HepG2 (cell line): ENCODE results near the gene FLAD1. TPM values are rescaled to one million over a fixed set of nuclear protein-coding genes. Genes with fewer than 3 reads are reported as not detected.

ENCODE experiments used
- ARNT2 ChIP-seq: sonication (generic); formaldehyde crosslinking; IDR thresholded peaks from 2 replicates; pipeline ENCODE4 v1.8.0; 2022; ENCODE audit warnings: mild to moderate bottlenecking, low read depth, missing genetic modification reagents, moderate library complexity
- ATAD3A ChIP-seq: sonication (generic); formaldehyde crosslinking; IDR thresholded peaks from 2 replicates; pipeline ENCODE4 v1.4.0; 2020; ENCODE audit warnings: missing genetic modification reagents
- BHLHE40 ChIP-seq: IDR thresholded peaks from 2 replicates; pipeline ENCODE4 v1.6.1; 2011; ENCODE audit warnings: low read length, improper control_type of control experiment
- FOSL1 ChIP-seq: sonication (generic); formaldehyde crosslinking; IDR thresholded peaks from 2 replicates; pipeline ENCODE4 v1.9.0; 2021; ENCODE audit warnings: missing genetic modification reagents, borderline replicate concordance
- HOXA9 ChIP-seq: sonication (generic); formaldehyde crosslinking; IDR thresholded peaks from 2 replicates; pipeline ENCODE4 v1.8.1; 2022; ENCODE audit warnings: missing genetic modification reagents, mild to moderate bottlenecking, moderate library complexity, borderline replicate concordance
- LRRFIP1 ChIP-seq: sonication (generic); formaldehyde crosslinking; conservative IDR thresholded peaks from 2 replicates; pipeline ENCODE4 v1.4.0; 2020; ENCODE audit warnings: missing genetic modification reagents
- MTF2 ChIP-seq: sonication (generic); formaldehyde crosslinking; IDR thresholded peaks from 2 replicates; pipeline ENCODE4 v1.5.0; 2020; ENCODE audit warnings: missing genetic modification reagents, borderline replicate concordance
- NBN ChIP-seq: fragments of 450-650 bp; conservative IDR thresholded peaks from 2 replicates; pipeline ENCODE4 v1.6.1; 2017
- POLR2AphosphoS5 ChIP-seq: IDR thresholded peaks from 2 replicates; pipeline ENCODE4 v1.6.1; 2012; ENCODE audit warnings: low read depth, low read length
- TSC22D2 ChIP-seq: sonication (generic); formaldehyde crosslinking; IDR thresholded peaks from 2 replicates; pipeline ENCODE4 v1.5.1; 2020; ENCODE audit warnings: missing genetic modification reagents, mild to moderate bottlenecking, borderline replicate concordance
- ZBTB33 ChIP-seq: sonication (generic); formaldehyde crosslinking; IDR thresholded peaks from 2 replicates; pipeline ENCODE4 v1.4.0; 2020; ENCODE audit warnings: missing genetic modification reagents
- ZNF530 ChIP-seq: sonication (generic); formaldehyde crosslinking; IDR thresholded peaks from 2 replicates; pipeline ENCODE4 v1.5.0; 2020; ENCODE audit warnings: low read depth, mild to moderate bottlenecking, missing genetic modification reagents
- polyA plus RNA-seq, 8 experiments: library from polyadenylated mRNA; depleted of rRNA in 3 of 8; stranded (reverse) in 7 of 8; unstranded in 1 of 8; fragments of >200 nt; fragmentation: Illumina TruSeq in 4 of 8; extraction: Trizol in 4 of 8; gene quantifications; 2 replicates each; pipeline versions ENCODE4 v1.2.1 to v1.2.3, GENCODE V29; 2011 to 2016; ENCODE audit warnings: low read depth in 4 of 8, missing spikeins in 1 of 8, mixed read lengths in 1 of 8; ENCODE audit not compliant: insufficient read depth in 1 of 8
- total RNA-seq, 5 experiments: library from RNA; depleted of rRNA; stranded (reverse); fragments of >200 nt; fragmentation: Illumina TruSeq; extraction: Trizol; gene quantifications; 2 replicates each; pipeline ENCODE4 v1.2.3, GENCODE V29; 2016; ENCODE audit warnings: low read depth in 1 of 5
- TF ChIP-seq, protein P1 (sequence below): sonication (generic); formaldehyde crosslinking; IDR thresholded peaks from 2 replicates; pipeline ENCODE4 v1.5.0; 2020; ENCODE audit warnings: mild to moderate bottlenecking, missing genetic modification reagents, borderline replicate concordance

Gene FLAD1
- total and polyA plus RNA-seq, 2 of the 13 experiments (the other 11 are each of a cell fraction or from before 2014, with no cell fraction given) = 25.9 to 32.8 TPM

DNA sequence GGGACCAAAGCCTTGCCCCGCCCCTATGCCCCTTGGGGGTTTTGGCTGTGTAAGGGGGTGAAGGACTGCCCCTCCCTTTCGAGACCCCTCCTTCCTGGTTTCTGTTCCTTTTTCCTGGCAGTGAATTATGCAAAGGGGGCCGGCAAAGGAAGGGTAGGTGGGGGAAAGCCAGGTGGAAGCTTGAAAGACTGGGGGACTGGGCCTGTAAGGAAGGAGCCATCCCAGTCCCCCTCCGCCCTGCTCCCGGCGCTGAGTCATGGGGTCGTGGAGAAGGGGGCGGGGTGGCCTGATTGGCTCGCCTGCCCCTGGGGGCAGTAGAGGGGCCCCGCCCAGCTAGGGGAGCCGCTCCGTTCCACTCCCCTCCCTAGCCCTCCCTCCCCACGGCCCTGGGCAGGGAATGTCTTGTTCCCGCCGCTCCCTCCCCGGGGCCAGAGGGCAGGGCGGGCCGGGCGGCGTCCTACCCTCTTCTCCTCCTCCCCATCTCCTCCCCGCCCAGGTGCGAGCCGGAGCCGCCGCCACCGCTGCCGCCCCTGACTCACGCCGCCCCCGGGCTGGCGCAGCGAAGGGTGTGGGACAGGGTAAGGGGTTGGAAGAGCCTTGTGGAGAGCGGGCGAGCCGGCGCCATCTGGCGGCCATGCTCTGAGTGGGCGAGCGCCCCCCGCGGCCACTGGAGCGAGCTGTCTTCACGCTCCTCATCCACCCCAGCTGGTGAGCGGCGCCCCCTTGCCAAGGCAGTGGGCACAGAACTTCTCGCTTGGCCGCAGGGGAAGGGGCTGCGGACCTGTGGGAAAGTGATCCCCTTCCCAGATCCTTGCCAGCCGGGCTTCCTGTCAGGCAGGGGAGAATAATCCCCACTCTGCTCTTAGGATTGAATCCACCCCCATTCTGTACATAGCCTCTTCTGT, 34.1 kb downstream of the FLAD1 start (continued):
- TF ChIP-seq, protein P1, sequence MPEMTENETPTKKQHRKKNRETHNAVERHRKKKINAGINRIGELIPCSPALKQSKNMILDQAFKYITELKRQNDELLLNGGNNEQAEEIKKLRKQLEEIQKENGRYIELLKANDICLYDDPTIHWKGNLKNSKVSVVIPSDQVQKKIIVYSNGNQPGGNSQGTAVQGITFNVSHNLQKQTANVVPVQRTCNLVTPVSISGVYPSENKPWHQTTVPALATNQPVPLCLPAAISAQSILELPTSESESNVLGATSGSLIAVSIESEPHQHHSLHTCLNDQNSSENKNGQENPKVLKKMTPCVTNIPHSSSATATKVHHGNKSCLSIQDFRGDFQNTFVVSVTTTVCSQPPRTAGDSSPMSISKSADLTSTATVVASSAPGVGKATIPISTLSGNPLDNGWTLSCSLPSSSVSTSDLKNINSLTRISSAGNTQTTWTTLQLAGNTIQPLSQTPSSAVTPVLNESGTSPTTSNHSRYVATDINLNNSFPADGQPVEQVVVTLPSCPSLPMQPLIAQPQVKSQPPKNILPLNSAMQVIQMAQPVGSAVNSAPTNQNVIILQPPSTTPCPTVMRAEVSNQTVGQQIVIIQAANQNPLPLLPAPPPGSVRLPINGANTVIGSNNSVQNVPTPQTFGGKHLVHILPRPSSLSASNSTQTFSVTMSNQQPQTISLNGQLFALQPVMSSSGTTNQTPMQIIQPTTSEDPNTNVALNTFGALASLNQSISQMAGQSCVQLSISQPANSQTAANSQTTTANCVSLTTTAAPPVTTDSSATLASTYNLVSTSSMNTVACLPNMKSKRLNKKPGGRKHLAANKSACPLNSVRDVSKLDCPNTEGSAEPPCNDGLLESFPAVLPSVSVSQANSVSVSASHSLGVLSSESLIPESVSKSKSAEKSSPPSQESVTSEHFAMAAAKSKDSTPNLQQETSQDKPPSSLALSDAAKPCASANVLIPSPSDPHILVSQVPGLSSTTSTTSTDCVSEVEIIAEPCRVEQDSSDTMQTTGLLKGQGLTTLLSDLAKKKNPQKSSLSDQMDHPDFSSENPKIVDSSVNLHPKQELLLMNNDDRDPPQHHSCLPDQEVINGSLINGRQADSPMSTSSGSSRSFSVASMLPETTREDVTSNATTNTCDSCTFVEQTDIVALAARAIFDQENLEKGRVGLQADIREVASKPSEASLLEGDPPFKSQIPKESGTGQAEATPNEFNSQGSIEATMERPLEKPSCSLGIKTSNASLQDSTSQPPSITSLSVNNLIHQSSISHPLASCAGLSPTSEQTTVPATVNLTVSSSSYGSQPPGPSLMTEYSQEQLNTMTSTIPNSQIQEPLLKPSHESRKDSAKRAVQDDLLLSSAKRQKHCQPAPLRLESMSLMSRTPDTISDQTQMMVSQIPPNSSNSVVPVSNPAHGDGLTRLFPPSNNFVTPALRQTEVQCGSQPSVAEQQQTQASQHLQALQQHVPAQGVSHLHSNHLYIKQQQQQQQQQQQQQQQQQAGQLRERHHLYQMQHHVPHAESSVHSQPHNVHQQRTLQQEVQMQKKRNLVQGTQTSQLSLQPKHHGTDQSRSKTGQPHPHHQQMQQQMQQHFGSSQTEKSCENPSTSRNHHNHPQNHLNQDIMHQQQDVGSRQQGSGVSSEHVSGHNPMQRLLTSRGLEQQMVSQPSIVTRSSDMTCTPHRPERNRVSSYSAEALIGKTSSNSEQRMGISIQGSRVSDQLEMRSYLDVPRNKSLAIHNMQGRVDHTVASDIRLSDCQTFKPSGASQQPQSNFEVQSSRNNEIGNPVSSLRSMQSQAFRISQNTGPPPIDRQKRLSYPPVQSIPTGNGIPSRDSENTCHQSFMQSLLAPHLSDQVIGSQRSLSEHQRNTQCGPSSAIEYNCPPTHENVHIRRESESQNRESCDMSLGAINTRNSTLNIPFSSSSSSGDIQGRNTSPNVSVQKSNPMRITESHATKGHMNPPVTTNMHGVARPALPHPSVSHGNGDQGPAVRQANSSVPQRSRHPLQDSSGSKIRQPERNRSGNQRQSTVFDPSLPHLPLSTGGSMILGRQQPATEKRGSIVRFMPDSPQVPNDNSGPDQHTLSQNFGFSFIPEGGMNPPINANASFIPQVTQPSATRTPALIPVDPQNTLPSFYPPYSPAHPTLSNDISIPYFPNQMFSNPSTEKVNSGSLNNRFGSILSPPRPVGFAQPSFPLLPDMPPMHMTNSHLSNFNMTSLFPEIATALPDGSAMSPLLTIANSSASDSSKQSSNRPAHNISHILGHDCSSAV (CRISPR knock-in tag) = no peak
- TF ChIP-seq HOXA9 (CRISPR knock-in tag) = no peak
- peak; percentile 49; the same call in 1 of the 2 replicates for TF ChIP-seq BHLHE40
- peak; percentile 92 for TF ChIP-seq ZBTB33 (CRISPR knock-in tag)
- TF ChIP-seq TSC22D2 (CRISPR knock-in tag) = peak; percentile 28; the same call in 1 of the 2 replicates
- no peak for TF ChIP-seq ZNF530 (CRISPR knock-in tag)
- TF ChIP-seq ATAD3A = no peak
- TF ChIP-seq LRRFIP1 (CRISPR knock-in tag) = no peak
- TF ChIP-seq NBN = no peak
- TF ChIP-seq FOSL1 (CRISPR knock-in tag) = no peak; the same call in 1 of the 2 replicates
- TF ChIP-seq MTF2 (CRISPR knock-in tag) = 0 out of 2 replicates have a peak, but pooled peaks have one; percentile 76
- peak; percentile 48; the same call in 1 of the 2 replicates for TF ChIP-seq POLR2AphosphoS5
- peak; percentile 91 for TF ChIP-seq ARNT2 (CRISPR knock-in tag)
